ENCODE data around the gene FASTKD1. TPM values are rescaled to one million over a fixed set of nuclear protein-coding genes. Genes with fewer than 3 reads are reported as not detected.

Gene FASTKD1
- total RNA-seq, 1 experiment from 2014 or later = 27.7 TPM

DNA sequence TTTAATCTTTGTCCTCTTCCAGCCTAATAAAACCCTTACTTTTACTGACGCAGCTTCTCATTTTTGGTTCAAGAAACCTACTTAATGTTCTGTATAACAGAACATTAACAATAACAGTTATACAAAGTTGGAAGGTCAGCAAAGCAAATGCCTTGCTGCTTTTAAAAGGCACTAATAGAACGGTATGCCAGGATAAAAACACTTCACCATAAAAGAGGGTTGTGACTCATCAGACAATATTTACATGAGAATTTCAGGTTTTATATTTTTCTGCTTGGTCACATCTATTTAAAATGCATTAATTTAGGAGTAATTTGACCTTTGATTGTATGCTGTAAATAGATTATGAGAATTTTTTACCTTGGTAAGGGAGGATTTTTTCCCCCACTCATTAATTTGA lies 61.1 kb downstream of the FASTKD1 start:
- in situ Hi-C loops (cut with HindIII; ENCODE audit: low sequenced_read_pairs) = no loop called here
- no peak for DNase-seq (ENCODE audit: low spot score)

DNA sequence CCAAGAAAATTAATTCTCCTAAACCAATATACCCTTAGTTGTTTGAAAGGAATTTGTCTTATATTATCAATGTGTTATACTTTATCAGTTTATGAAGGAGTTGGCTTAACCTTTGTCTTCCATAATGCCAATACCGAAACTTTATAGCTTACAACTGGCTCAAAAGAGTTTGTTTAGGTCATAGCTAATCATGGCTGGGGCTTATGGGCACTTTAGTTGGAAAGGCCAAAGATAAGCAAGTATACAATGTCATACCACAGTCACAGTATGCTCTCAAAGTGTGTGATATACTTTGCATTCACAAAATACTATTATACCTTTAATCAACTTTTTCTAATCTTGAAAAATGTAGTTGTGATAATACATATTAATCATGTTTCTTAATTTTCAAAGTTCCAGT lies 61.8 kb downstream of the FASTKD1 start:
- no peak for DNase-seq (ENCODE audit: low spot score)
- in situ Hi-C loops (cut with HindIII; ENCODE audit: low sequenced_read_pairs) = no loop called here

DNA sequence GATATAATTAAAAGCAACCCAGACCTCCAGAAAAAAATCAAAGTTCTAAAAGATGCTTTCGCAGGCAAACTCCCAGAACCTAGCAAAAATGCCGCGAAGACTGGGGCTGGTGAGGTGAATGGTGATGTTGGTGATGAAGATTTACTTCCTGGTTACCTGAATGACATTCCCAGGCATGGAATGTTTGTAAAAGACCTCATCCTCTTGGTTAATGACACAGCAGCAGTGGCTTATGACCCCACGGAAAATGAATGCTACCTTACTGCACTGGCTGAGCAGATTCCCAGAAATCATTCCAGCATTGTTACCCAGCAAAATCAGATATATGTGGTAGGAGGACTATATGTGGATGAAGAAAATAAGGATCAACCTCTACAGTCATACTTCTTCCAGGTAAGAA lies 63.2 kb downstream of the FASTKD1 start:
- in situ Hi-C loops (cut with HindIII; ENCODE audit: low sequenced_read_pairs) = no loop called here
- DNase-seq (ENCODE audit: low spot score) = no peak

DNA sequence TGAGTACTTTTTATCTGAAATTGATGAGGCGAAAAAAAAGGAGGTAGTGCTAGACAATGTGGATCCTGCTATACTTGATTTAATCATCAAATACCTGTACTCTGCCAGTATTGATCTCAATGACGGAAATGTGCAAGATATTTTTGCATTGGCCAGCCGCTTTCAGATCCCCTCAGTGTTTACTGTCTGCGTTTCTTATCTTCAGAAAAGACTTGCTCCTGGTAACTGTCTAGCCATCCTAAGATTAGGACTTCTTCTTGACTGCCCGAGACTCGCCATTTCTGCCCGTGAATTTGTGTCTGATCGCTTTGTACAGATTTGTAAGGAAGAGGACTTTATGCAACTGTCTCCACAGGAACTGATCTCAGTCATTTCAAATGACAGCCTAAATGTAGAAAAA lies 63.7 kb downstream of the FASTKD1 start:
- DNase-seq (ENCODE audit: low spot score) = no peak
- in situ Hi-C loops (cut with HindIII; ENCODE audit: low sequenced_read_pairs) = no loop called here

DNA sequence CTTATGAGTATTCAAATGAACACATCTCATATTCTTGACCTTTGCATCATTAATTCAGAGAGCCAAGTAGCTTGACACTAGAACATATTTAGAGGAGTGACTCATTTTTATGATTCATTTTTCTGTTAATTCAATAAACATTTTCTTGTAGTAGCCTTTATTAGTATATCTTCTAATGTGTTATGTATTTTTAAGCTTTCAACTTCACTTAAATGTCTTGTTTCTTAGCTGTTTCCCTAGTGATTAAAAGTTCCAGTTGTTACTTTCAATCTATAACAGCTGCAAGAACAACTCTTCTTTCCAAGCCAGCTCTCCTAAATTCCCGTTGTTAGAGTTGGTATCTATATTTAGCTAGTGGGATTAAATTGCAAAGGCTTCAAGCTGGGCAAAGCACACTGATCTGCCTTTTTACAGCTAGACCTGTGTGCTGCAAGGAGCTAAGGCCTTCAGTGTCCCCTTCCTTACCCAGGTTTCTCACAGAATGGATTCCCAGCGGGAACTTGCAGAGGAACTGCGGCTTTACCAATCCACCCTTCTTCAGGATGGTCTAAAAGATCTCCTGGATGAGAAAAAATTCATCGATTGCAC lies 64.3 kb downstream of the FASTKD1 start, which contains the start of gene KLHL41:
TSS of gene KLHL41 (plus strand) at position 405 of the 588 bp plus-strand sequence. CDS start at position 482, 77 bp downstream.
- no peak for DNase-seq (ENCODE audit: low spot score)
- in situ Hi-C loops (cut with HindIII; ENCODE audit: low sequenced_read_pairs) = no loop called here

DNA sequence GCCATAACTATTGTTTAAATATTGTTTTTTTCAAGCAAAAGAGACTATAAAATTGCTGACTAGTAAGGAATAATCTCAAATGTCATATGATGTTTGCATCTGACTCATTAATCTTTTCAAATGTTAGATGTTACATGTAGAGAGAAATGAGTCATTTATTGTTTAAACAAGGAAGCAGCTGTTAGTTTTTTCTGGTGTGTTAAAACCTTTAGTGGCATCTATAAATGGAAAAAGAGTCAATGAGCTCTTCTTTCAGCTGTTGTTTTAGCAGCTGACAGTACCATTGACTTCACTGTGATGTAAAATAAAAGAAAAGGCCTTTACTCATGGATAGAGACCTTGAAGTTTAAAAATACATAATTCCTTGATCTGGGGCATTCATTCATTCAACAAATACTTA lies 66.0 kb downstream of the FASTKD1 start:
- in situ Hi-C loops (cut with HindIII; ENCODE audit: low sequenced_read_pairs) = no loop called here
- no peak for DNase-seq (ENCODE audit: low spot score)

DNA sequence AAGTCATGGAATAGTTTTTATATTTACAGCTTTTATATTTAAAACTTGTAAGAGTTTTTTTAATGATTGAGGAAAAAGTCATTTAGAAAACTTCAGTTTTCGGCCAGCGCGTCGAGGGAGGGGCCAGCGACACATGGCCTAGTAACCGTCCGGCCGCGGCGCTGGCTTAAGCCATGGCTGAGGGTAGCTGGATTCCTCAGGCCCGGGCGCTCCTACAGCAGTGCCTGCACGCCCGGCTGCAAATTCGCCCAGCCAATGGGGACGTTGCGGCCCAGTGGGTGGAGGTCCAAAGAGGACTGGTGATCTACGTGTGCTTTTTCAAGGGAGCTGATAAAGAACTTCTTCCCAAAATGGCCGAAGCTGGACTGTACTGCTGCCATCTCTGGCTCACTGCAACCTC lies 69.0 kb downstream of the FASTKD1 start:
- DNase-seq (ENCODE audit: low spot score) = no peak
- in situ Hi-C loops (cut with HindIII; ENCODE audit: low sequenced_read_pairs) = no loop called here

DNA sequence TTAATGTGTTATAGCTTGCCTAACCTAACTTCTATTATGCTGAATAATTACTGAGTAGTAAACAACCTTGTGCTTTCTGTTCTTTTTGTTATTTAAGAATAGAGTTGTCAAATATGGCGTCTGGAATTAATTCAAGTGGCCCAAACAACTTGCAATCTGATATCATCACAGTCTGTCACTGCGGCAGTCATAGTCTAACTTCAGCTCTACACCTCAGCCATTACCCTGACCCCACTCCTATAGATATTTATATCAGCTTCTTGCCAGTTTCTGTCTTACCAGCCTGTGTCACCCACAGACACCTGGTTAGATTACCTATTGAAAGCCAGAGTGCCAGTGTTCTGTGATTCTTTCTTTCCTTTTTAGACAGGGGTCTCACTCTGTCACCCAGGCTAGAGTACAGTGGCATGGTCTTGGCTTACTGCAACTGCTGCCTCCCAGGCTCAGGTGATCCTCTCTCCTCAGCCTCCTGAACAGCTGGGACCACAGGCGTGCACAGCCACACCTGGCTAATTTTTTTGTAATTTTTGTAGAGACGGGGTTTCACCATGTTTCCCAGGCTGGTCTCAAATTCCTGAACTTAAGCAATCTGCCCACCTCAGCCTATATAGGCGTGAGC lies 78.2 kb downstream of the FASTKD1 start:
- in situ Hi-C loops (cut with HindIII; ENCODE audit: low sequenced_read_pairs) = no loop called here
- no peak for DNase-seq (ENCODE audit: low spot score)

DNA sequence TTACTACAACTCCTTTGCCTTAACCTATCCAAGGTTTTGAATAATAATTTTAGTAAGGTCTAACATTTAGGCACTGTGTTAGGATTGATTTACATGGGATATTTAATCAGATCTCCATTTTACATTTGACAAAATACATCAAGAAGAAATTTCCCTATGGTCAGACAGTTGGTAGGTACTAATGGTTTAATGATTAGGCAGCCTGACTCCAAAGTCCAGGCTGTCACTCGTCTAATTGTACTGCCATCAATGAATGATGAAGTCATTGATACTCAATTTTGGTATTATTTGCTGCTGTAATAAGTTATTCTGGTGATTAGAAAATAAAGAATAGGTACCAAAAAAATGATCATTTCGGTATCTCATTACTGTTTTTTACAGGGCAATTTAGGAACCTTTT lies 80.3 kb downstream of the FASTKD1 start:
- no peak for DNase-seq (ENCODE audit: low spot score)
- in situ Hi-C loops (cut with HindIII; ENCODE audit: low sequenced_read_pairs) = no loop called here

DNA sequence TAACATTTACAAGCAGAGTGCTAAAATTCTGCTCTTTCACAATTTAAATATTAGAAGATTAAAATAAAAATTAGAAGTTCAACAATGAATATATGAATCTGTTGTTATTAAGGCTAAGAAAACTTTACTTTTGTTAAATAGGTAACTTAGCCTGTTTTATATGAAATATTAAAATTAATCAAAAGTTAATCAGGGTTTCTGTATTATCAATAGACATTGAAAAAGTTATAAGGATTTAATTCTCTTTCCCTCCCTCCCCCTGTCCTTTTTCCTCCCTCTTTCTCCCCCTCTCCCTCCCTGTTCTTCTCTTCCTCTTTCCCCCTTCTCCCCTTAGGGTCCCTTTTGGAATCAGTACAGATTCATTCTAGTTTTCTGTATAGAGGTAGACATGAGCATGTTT lies 82.3 kb downstream of the FASTKD1 start:
- in situ Hi-C loops (cut with HindIII; ENCODE audit: low sequenced_read_pairs) = no loop called here
- no peak for DNase-seq (ENCODE audit: low spot score)

DNA sequence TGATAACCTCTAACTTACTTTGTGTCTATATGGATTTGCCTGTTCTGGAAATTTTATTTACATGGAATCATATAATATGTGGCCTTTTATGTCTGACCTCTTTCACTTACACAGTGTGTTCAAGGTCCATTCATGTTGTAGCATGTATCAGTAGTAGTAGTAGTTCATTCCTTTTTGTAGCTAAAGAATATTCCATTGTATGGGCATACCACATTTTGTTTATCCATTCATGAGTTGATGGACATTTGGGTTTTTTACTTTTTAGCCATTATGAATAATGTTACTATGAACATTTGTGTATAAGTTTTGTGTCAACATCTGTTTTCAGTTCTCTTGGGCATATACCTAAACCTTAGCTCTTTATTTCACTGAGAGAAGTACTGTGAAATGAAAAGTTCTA lies 82.8 kb downstream of the FASTKD1 start:
- no peak for DNase-seq (ENCODE audit: low spot score)
- in situ Hi-C loops (cut with HindIII; ENCODE audit: low sequenced_read_pairs) = no loop called here

DNA sequence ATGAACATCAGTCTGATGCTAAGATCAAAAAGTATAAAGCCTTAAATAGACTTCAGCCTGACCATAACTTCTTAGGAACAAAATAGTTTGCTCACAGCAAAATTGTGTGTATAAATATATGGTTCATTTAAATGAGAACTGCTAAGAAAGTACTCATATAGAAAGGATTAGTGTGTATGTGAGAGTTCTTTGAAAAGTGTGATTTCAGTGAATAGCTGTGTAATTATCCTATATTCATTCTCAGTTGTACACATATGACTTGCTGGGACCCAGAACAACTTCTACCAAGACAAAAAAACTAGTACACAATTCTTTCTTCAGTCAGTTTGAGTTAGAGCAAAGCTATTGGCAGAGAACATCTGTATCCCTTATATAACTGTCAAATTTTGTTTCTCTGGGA lies 87.2 kb downstream of the FASTKD1 start:
- in situ Hi-C loops (cut with HindIII; ENCODE audit: low sequenced_read_pairs) = no loop called here
- no peak for DNase-seq (ENCODE audit: low spot score)

DNA sequence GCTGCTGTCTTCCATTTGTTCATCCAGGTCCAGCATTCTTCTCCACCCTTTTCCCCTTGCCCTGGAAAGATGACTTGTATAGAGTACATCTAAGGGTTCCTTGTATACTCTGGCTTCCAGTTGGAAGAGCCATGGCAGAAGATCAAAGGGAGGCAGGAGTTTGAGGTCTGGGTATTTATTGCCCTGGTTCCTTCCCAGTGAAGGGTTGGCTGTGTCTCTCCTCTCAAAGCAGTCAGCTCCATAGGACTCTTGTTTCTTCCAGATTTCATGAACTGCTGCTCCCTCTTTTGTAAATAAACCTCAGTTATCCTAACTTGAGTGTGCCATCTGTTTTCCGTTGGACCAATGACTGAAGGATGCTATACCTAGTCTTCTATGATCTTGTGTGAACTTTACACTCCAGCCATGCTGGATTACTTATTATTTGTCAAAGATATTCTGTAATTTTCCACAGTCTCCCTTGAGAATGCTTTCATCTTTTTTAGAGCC lies 88.0 kb downstream of the FASTKD1 start:
- no peak for DNase-seq (ENCODE audit: low spot score)
- in situ Hi-C loops (cut with HindIII; ENCODE audit: low sequenced_read_pairs) = no loop called here

DNA sequence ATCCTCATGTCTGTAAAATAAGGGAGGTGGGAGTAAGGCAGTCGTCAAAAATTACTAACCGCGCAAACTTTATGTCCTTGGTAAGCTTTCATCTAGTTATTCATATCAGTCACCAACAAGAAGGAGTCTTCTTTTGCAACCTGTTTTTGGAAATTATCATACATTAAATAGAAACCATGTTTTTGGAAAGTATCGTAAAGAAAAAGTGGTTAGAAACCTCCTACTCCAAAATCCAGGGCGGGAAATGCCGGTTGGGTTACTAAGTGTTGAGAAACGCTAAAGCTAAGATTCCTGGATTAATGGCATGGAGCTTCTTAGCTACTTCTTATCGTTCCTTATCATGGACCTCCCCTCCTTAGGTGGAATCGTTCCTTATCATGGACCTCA lies 93.6 kb downstream of the FASTKD1 start:
- DNase-seq (ENCODE audit: low spot score) = no peak
- in situ Hi-C loops (cut with HindIII; ENCODE audit: low sequenced_read_pairs) = no loop called here

Other genes with a start within 250 kb of the FASTKD1 start
- gene LRP2, start 211.3 kb downstream of the FASTKD1 start, total RNA-seq (2014; rRNA removed; shearing (Covaris generic)) = not detected in 2 replicates
- gene BBS5, start 94.4 kb downstream of the FASTKD1 start, total RNA-seq (2014; rRNA removed; shearing (Covaris generic)) = 3.9 and 6.9 TPM in 2 replicates
- 0.10 TPM in 1 of 2 replicates, not detected in the other for gene KLHL41, start 64.2 kb downstream of the FASTKD1 start, total RNA-seq (2014; rRNA removed; shearing (Covaris generic))
- 39.5 and 57.5 TPM in 2 replicates for gene PPIG, start 10.5 kb upstream of the FASTKD1 start, total RNA-seq (2014; rRNA removed; shearing (Covaris generic))
- gene CFAP210, start 120.5 kb upstream of the FASTKD1 start, total RNA-seq (2014; rRNA removed; shearing (Covaris generic)) = 0.07 TPM in 1 of 2 replicates, not detected in the other
- 5.4 and 9.3 TPM in 2 replicates for gene PHOSPHO2, start 120.6 kb upstream of the FASTKD1 start, total RNA-seq (2014; rRNA removed; shearing (Covaris generic))
- gene KLHL23, start 160.0 kb upstream of the FASTKD1 start, total RNA-seq (2014; rRNA removed; shearing (Covaris generic)) = 29.4 and 31.7 TPM in 2 replicates
- 110 and 159 TPM in 2 replicates for gene SSB, start 225.0 kb upstream of the FASTKD1 start, total RNA-seq (2014; rRNA removed; shearing (Covaris generic))

Measured in G401 (cell line).